HG02763 (cell line): Measurements from ENCODE around the gene KCNG1.

Experiments used
- ATAC-seq: cut with Tn5 transposase; IDR thresholded peaks from one replicate; pipeline ENCODE4 v1.9.1; 2021; ENCODE audit warnings: mild to moderate bottlenecking, moderate library complexity; ENCODE audit not compliant: unreplicated experiment

KCNG1 gene

GRCh38 chr20:51014797-51015722, 7.8 kb downstream of the KCNG1 start:
- no peak for ATAC-seq

- ATAC-seq = no peak
Observed at GRCh38 chr20:51013577-51014330, 9.2 kb downstream of the KCNG1 start.

GRCh38 chr20:51012357-51012756, 10.6 kb downstream of the KCNG1 start:
- no peak for ATAC-seq

GRCh38 chr20:51011479-51011878, 11.4 kb downstream of the KCNG1 start:
- ATAC-seq = no peak

GRCh38 chr20:51010932-51011331, 12.0 kb downstream of the KCNG1 start:
- no peak for ATAC-seq

GRCh38 chr20:51010043-51010365, 12.9 kb downstream of the KCNG1 start:
- no peak for ATAC-seq

GRCh38 chr20:51009303-51010042, 13.4 kb downstream of the KCNG1 start:
- no peak for ATAC-seq

GRCh38 chr20:51008718-51009117, 14.2 kb downstream of the KCNG1 start:
- ATAC-seq = no peak

- no peak for ATAC-seq
Observed at GRCh38 chr20:51005214-51005613, 17.7 kb downstream of the KCNG1 start.

- no peak for ATAC-seq
Observed at GRCh38 chr20:51004781-51005180, 18.1 kb downstream of the KCNG1 start.

GRCh38 chr20:51004305-51004727, 18.6 kb downstream of the KCNG1 start:
- no peak for ATAC-seq

GRCh38 chr20:51003753-51004152, 19.2 kb downstream of the KCNG1 start:
- ATAC-seq = no peak

GRCh38 chr20:51002633-51003032, 20.3 kb downstream of the KCNG1 start:
- ATAC-seq = no peak

GRCh38 chr20:51001430-51002265, 21.3 kb downstream of the KCNG1 start:
- no peak for ATAC-seq

GRCh38 chr20:50999355-50999754, 23.6 kb downstream of the KCNG1 start:
- no peak for ATAC-seq

- ATAC-seq = no peak
Observed at GRCh38 chr20:50996901-50997865, 25.7 kb downstream of the KCNG1 start.

GRCh38 chr20:50995506-50995905, 27.4 kb downstream of the KCNG1 start:
- no peak for ATAC-seq

GRCh38 chr20:50993876-50994275, 29.0 kb downstream of the KCNG1 start:
- ATAC-seq = no peak

- no peak for ATAC-seq
Observed at GRCh38 chr20:50992733-50993457, 30.0 kb downstream of the KCNG1 start.
